ENCODE data around the gene MCTP1. TPM values are rescaled to one million over a fixed set of nuclear protein-coding genes. Genes with fewer than 3 reads are reported as not detected.

The MCTP1 gene
- total and polyA plus RNA-seq, 2 experiments from 2014 or later: 0.23 TPM; not detected in 1

DNA sequence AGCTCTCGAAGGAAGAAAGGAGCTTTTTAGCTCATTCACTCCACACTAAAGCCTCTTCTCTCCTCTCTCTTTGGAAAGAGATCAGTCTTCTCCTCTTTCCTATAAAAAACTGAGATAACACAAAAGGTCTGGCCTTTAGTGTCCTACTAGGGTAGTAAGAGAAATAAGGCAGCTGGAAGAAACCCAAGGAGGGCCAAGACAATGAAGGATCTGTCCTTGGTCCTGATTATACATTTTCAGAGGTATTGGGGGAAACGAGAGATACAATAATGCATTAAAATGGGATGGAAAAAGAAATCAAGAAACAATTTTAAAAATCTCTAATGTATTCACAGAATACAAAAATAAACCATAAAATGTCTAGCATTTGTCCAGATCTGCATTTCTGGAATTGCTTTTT lies 482.4 kb downstream of the MCTP1 start:
- Histone ChIP-seq H3F3A (ENCODE audit: insufficient read depth) (no peaks in the 10 kb centered on the region), H3K27me3 (replicated peaks; ENCODE audit: insufficient read depth) (no peaks in the 10 kb centered on the region), H3K79me2 (ENCODE audit: insufficient read depth) (no peaks in the 10 kb centered on the region), H2AFZ (no peak overlapping the region), H3K4me3 (no peak overlapping the region), H3K9ac (no peak overlapping the region), H3K27ac (no peak overlapping the region), H3K9me2 (ENCODE audit: insufficient read depth) (no peaks in the 10 kb centered on the region), H3K4me2 (ENCODE audit: unreplicated experiment) (no peak overlapping the region), H3K36me3 (ENCODE audit: low read depth) (no peaks in the 10 kb centered on the region), H3K4me1 (ENCODE audit: insufficient read depth) (no peaks in the 10 kb centered on the region), H4K20me1 (ENCODE audit: insufficient read depth) (no peaks in the 10 kb centered on the region), H3K9me3 (ENCODE audit: low read depth) (no peaks in the 10 kb centered on the region)
- DNase-seq: peak; percentile 36
- WGBS, 2 experiments (ENCODE audit: low coverage in 1 of 2, low lambda C conversion rate in 2 of 2, missing lambda C conversion rate in 2 of 2): 39 to 44% methylated on average over 2 of the region's 2 CpGs
- in situ Hi-C loops (cut with MboI): no loop called here
- TF ChIP-seq EZH2 (IDR thresholded peaks at IDR 0.05; ENCODE audit: insufficient read depth, poor library complexity, severe bottlenecking) (no peak), EZH2phosphoT487 (IDR thresholded peaks at IDR 0.05; ENCODE audit: insufficient read depth, low read depth) (no peak)

DNA sequence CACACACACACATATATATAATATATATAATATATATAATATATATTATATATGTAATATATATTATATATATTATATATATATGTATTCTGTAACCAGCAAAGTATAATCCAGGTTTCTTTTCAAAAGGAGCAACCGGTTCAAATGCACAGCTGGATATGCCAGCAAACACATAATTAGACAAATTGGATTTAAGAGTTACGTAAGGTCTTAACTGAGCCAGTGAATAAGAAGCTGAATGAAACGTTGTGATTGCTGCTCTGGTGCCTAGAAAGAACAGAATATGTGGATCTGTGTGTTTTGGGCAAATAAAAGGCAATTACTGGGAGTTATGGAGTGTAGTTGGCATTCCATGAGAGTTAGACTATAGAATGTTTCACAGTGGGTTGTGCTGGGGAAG lies 488.3 kb downstream of the MCTP1 start:
- no peak for DNase-seq
- H3K36me3 ChIP-seq (ENCODE audit: low read depth): no peaks in the 10 kb centered on the region
- no peaks in the 10 kb centered on the region for H4K20me1 ChIP-seq (ENCODE audit: insufficient read depth)
- H3K9me3 ChIP-seq (ENCODE audit: low read depth): no peaks in the 10 kb centered on the region
- H2AFZ ChIP-seq: no peak overlapping the region
- no peak overlapping the region for H3K27ac ChIP-seq
- H3K4me1 ChIP-seq (ENCODE audit: insufficient read depth): peaks cover 24% of the 10 kb centered on the region
- H3K9ac ChIP-seq: no peak overlapping the region
- H3K4me3 ChIP-seq: no peak overlapping the region
- H3F3A ChIP-seq (ENCODE audit: insufficient read depth): peaks cover 23% of the 10 kb centered on the region
- no peaks in the 10 kb centered on the region for H3K9me2 ChIP-seq (ENCODE audit: insufficient read depth)
- TF ChIP-seq EZH2phosphoT487 (IDR thresholded peaks at IDR 0.05; ENCODE audit: insufficient read depth, low read depth) (no peak), EZH2 (IDR thresholded peaks at IDR 0.05; ENCODE audit: insufficient read depth, poor library complexity, severe bottlenecking) (no peak)
- no peaks in the 10 kb centered on the region for H3K79me2 ChIP-seq (ENCODE audit: insufficient read depth)
- H3K27me3 ChIP-seq (replicated peaks; ENCODE audit: insufficient read depth): no peaks in the 10 kb centered on the region
- H3K4me2 ChIP-seq (ENCODE audit: unreplicated experiment): no peak overlapping the region
- 54 to 55% methylated on average over 3 of the region's 3 CpGs for WGBS, 2 experiments (ENCODE audit: low coverage in 1 of 2, low lambda C conversion rate in 2 of 2, missing lambda C conversion rate in 2 of 2)
- in situ Hi-C loops (cut with MboI): no loop called here

DNA sequence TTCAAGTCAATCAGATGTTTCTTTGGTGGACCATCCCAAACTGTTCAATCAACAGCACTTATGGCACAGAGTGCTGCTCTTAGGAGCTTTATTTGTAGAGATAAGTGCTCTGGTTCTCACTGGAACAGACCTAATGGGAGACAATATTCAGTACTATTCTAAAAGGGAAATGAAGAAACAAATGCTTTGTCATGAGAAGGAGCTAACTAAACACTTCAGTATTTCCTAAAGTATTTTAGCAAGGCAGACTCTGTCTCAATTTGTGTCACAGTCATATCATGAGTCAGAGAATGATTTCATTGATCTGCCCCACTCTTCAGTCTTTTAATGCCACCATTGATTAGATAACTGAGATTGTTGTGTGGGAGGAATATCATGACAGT lies 491.1 kb downstream of the MCTP1 start:
- Histone ChIP-seq H3F3A (ENCODE audit: insufficient read depth) (peaks cover 23% of the 10 kb centered on the region), H2AFZ (peak overlapping the region; percentile 56), H3K4me2 (ENCODE audit: unreplicated experiment) (peak overlapping the region; percentile 83), H3K36me3 (ENCODE audit: low read depth) (no peaks in the 10 kb centered on the region), H3K9me2 (ENCODE audit: insufficient read depth) (no peaks in the 10 kb centered on the region), H3K79me2 (ENCODE audit: insufficient read depth) (no peaks in the 10 kb centered on the region), H3K27ac (peak overlapping the region; percentile 98), H4K20me1 (ENCODE audit: insufficient read depth) (no peaks in the 10 kb centered on the region), H3K9ac (peak overlapping the region; percentile 74), H3K9me3 (ENCODE audit: low read depth) (no peaks in the 10 kb centered on the region), H3K4me1 (ENCODE audit: insufficient read depth) (peaks cover 24% of the 10 kb centered on the region), H3K4me3 (peak overlapping the region; percentile 52), H3K27me3 (replicated peaks; ENCODE audit: insufficient read depth) (no peaks in the 10 kb centered on the region)
- in situ Hi-C loops (cut with MboI): no loop called here
- peak; percentile 87 for DNase-seq
- TF ChIP-seq EZH2phosphoT487 (IDR thresholded peaks at IDR 0.05; ENCODE audit: insufficient read depth, low read depth): no peak
- TF ChIP-seq EZH2 (IDR thresholded peaks at IDR 0.05; ENCODE audit: insufficient read depth, poor library complexity, severe bottlenecking): no peak

DNA sequence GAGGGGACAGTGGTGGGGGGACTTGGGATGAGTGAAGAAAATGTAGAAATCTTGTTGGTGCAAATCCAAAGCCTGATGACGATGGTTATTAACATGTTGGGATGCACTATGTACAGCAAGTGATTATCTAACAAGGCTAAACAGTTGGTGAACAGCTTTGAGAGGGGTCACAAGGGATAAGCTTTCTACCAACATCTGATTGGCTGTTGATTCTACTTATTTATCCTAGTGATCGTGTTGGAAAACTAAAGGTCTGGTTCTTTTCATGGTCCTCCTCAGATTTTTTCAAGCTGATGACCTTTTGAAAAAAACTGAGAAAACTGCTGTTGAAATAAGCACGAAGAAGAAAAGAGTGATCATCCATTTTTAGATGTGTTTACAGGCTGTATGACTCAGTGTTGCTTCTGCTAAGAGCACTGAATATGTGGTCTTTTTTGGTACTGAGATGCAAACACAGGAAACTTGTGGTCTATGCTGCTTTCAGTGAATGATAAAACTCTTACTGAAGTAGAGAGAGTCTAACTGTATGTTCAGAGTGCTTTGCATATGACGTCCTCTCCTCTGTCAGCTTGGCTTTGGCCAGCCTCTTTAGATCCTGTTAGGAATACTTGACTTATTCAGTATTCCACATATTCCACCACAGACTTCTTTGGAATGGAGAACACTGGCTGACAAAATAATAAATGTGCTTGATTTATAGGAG lies 491.6 kb downstream of the MCTP1 start:
- H3K4me3 ChIP-seq: peak overlapping the region; percentile 52
- H3F3A ChIP-seq (ENCODE audit: insufficient read depth): peaks cover 23% of the 10 kb centered on the region
- peak overlapping the region; percentile 74 for H3K9ac ChIP-seq
- peak; percentile 91 for DNase-seq
- no peaks in the 10 kb centered on the region for H3K9me3 ChIP-seq (ENCODE audit: low read depth)
- no peaks in the 10 kb centered on the region for H3K36me3 ChIP-seq (ENCODE audit: low read depth)
- 11 to 17% methylated on average over 4 of the region's 4 CpGs for WGBS, 2 experiments (ENCODE audit: low coverage in 1 of 2, low lambda C conversion rate in 2 of 2, missing lambda C conversion rate in 2 of 2)
- no peaks in the 10 kb centered on the region for H3K27me3 ChIP-seq (replicated peaks; ENCODE audit: insufficient read depth)
- peaks cover 24% of the 10 kb centered on the region for H3K4me1 ChIP-seq (ENCODE audit: insufficient read depth)
- no peaks in the 10 kb centered on the region for H4K20me1 ChIP-seq (ENCODE audit: insufficient read depth)
- in situ Hi-C loops (cut with MboI): no loop called here
- no peaks in the 10 kb centered on the region for H3K79me2 ChIP-seq (ENCODE audit: insufficient read depth)
- no peaks in the 10 kb centered on the region for H3K9me2 ChIP-seq (ENCODE audit: insufficient read depth)
- TF ChIP-seq EZH2 (IDR thresholded peaks at IDR 0.05; ENCODE audit: insufficient read depth, poor library complexity, severe bottlenecking): no peak
- H3K27ac ChIP-seq: peak overlapping the region; percentile 98
- peak overlapping the region; percentile 83 for H3K4me2 ChIP-seq (ENCODE audit: unreplicated experiment)
- H2AFZ ChIP-seq: peak overlapping the region; percentile 56

Data from GM23248 (cell line).